Stimulated activated CD8-positive, alpha-beta memory T cell treated with anti-CD3 and anti-CD28 coated beads, Interleukin-4, amount 100 ng/mL, for 24 hours (primary cell): ENCODE measurements around the gene LY86.

Experiments used
- DNase-seq: peaks from one replicate; pipeline ENCODE4 v3.0.0-alpha.2; 2020; ENCODE audit warnings: low read depth

The LY86 gene

DNA sequence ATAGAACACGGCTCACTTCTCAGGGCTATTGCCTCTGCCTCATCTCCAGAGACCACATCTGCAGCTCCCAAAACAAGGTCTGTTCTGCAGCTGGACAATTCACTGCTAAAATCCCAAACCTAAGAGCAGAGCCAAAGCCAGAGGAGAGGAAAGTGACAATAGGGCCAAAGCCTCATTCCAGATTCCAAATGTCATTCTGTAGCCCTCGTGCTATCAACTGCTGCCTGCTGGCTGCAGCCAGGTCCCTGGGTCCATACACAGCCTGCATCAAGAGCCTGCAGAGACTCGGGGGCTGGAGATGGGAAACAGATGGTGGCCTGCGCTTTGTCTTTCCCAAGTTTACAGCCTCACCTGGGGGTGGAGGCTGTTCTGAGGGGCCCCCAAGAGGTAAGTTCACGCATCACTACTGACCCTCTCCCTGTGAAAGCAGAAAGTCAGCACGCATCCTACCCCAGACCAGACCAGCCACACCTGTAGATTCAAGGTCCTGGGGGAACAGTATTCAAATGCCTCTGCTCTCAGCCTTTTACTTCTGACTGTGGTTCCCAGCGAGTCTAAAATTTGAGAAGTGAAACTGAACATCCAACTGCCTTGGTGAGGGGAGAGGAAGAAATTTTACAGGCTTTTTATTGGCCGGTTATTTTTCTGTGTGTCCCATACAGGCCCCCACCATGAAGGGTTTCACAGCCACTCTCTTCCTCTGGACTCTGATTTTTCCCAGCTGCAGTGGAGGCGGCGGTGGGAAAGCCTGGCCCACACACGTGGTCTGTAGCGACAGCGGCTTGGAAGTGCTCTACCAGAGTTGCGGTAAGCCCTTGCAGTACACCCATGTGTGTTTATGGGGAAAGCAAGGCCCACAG lies at the start of gene LY86:
TSS of gene LY86 (plus strand) at position 657 of the 860 bp plus-strand sequence. CDS start at position 672, 15 bp downstream.
- no peak for DNase-seq

DNA sequence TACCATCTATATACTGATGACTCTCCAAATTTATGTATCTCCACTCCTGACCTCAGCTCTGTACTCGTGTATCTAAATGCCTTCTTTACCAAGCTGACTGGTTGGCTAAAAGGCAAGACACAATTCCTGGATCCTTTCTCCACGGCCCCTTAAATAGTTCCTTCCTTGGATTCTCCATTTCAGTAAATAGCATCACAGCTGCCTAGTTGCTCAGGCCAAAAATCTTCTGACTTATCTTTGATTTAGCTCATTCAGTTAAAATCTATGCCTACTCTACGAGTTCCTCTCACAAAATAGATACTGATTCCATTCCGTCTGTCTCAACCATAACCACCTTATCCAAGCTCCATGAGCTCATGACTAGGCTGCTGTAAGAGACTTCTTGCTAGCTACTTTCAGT lies 49.5 kb upstream of the LY86 start:
- no peak for DNase-seq

DNA sequence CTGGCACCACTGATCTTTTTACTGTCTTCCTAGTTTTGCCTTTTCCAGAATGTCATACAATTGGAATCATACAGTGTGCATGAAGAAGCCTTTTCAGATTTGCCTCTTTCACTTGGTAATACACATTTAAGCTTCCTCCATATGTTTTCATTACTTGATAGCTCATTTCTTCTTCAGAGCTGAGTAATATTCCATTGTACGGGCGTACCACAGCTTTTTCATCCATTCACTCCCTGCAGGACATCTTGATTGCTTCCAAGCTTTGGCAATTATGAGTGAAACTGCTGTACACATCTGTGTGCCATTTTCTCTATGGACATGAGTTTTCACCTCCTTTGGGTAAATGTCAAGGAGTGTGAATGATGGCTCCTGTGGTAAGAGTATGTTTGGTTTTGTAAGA lies 46.2 kb upstream of the LY86 start:
- no peak for DNase-seq

DNA sequence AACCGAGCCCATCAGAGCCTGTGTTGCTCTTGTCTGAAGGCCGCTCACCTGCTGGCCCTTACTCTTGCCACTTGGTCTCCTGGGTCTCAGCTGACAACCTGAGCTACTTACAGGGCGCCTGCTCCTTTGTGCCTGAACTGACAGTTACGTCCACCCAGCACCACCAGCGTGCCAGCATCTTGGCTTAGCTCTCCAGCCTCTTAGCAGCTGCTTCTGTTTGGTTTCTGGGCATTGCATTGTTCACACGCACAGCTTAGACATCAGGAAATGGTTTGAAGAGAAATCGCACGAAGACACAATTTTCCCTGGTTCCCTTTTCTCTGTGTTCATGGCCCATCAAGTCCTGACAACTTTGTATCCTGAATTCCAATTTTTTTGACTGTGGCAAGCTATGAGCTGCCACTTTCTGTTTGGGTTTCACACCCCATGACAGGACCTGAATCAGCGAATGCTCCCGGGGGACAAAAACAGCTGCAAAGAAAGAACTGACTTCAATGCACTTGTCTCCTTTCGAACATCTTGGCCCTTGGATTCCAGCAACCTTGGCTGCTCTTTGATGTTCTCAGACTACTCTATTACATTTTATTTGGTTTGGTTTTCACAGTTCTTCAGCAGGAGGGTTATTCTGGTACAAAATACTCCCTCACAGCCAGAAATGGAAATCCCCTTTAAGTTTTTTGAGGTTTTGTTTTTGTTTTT lies 45.2 kb upstream of the LY86 start:
- no peak for DNase-seq

DNA sequence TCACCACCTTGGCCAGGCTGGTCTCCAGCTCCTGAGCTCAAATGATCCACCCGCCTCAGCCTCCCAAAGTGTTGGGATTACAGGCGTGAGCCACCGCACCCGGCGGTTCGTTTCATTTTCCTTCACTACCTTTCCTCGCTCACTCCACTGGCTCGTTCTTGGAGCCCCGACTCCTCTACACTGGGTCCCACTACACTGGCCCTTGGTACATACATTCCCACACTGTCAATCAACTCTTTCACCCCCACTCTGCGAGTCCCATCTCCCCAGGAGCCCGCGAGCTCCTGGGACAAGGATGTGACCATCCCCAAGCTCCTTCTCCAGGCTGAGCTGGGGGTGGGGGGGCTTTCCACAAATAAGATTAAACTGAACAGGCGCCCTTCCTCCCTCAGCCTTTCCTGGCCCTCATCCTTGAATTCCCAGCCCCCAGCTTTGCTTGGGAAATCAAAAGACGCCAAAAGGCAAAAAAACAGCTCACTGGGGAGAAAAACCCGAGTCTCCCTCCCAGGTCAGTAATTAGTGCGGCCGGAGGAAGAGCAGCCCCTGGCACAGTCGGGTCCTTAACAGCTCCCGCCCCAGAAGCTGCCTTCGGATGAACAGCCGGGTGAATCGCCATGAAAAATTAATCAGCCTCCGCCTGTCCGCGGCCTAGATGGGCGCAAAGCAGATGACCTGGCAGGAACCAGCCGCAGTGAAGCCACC lies 42.8 kb upstream of the LY86 start:
- no peak for DNase-seq

DNA sequence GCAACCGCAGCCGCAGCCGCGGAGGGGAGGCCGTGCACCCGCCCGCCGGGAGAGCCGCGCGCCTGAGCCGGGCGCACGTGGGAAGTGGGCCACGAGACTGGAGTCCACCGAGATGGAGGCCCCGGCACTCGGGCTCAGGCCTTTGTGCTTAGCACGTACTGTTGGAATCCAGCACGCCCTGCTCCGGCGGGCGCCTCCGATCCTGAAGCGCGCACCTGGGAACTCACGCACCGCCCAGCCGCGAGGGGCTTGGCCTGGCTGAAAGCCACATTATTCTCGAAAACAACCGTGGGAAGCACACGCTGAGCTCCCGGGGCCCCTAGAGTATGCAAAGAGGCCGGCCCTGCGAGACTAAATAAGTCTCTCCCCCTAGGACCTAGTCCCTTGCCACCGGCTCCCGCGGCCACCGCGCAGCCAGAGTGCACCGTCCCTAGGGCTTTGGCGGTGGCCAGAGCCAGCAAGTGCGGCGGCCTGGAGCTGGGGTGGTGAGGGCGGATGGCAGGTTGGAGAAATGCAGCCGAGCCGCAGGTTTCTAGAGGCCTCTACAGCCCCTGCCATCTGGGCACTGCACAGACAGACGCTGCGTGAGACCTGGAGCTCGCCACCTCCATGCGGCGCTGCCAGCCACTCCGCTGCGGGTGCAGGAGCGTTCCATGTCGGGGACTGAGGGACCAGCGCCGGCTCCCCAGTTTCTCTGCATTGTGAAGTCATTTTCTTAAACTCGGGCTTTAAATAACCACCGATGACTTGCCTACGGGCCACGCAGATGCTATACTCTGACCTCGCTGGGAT lies 42.0 kb upstream of the LY86 start:
- no peak for DNase-seq

DNA sequence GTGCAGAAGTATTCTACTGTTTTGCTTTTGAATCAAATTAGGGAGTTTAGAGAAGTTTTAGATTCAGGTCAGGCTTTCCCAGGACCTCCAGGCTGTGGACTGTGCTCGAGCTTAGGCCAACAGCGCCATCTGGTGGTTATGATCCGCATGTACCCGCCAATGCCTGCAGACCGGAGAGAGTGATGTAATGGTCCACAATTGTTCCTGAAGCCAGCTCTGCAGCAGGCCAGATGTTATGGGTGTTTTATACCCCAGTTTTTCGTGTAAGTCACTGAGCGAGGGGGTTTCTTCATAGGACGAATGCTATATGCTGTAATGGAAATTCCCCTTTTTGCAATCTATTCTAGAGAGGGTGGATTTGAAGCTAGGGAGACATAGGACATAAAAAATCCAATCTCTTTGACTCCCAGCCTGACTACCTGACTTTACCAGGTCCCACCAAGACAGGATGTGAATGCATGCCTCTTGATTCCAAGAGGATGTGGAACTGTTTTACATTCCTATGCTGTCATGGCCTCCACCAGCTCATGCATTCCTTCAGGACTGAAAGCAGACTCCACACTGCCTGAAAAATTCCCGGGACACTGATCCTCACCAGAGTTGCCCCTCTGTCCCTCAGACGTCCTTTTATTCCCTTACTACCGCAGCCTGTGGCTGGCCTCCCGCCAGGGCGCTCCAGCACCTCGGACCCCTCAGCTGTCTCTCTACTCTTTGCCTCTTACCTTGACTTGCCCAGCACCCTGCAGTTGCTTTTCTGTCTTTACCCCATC lies 41.2 kb upstream of the LY86 start:
- DNase-seq, result peak; percentile 70

DNA sequence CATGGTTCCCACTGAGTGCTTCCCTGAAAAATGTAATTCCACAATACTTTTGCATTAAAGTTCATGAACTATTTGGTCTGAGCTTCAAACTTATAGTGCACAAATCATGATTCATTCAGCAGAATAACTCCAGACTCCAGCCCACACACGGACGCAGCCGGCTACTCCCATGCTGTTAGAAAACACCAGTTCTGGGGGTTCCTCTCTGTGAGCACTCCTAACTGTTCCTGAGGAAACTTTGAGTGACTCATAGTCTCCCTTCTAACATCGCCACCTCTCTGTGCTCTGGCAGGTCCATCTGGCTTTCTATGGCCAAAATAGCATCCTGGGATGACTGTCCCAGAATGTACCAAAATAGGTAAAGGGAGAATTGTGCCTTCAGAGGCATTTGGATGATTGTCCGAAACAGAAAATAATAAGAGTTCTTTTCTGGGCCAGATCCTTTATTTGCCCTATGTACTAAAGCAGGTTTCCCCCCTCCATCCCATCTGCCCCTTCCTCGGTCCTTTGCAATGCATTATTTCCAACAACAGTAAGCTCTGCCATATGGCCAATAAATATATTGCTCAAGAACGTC lies 32.3 kb upstream of the LY86 start:
- DNase-seq, result no peak

DNA sequence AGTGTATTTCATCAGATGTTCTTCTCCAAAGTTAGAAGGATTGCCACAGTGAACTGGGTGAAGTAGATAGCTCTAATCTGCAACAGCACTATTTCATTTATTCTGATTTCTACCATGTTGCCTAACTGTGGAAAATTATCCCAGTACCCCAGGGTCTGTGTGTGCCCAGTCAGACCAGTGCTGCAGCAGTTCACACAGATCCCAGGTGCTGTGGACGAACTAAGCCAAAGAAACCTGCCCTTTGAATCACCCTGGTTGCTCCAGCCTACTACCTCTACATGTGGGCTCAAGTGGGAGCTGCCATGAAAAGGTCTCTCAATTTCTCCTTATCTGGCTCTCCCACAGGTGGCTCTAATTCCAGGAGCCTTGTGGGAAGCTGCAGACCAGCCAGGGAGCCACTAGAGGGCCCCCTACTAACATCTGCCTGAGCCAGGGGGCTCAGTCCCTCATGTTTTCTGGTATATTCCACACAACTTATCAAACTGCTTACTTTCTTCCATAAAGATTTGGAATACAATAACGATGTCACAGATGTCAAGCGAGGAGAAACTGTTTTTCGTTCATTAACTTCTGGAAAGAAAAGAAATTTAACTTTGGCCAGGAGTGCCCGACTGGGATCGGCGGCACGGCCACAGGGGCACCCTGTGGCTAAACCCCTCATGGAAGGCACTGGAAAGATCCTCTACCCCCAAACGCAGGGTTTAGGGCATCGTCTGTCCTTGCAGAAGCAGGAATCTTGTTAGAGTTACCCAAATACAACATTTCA lies 31.6 kb upstream of the LY86 start:
- no peak for DNase-seq

DNA sequence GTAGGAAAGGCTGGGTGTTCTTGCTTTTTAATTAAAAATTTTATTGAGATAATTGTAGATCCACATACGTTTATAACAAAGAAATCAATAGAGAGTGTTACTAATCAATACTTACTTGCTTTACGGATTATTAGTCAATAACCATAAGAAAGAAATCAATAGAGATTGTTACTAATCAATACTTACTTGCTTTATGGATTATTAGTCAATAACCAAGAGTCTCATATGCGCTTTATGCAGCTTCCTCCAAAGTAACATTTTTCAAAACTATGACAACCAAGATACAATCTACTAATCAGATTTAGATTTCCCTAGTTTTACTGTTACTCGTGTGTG lies 31.0 kb upstream of the LY86 start:
- no peak for DNase-seq

DNA sequence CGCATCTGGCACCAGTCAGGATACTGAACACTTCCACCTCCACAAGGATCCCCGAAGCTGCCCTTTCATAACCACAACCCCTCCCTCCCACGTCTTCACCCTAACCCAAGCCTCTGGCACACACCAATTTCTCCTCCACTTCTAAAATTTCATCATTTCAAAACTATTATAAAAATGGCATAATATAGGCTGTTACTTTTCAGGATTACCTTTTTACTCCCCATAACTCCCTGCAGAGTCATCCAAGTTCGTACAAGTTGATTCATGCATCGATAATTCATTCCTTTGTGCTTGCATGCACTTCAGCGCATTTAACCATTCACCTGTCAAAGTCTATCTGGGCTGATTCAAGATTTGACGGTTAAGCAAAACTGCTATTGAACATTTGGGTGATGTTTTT lies 30.6 kb upstream of the LY86 start:
- no peak for DNase-seq

DNA sequence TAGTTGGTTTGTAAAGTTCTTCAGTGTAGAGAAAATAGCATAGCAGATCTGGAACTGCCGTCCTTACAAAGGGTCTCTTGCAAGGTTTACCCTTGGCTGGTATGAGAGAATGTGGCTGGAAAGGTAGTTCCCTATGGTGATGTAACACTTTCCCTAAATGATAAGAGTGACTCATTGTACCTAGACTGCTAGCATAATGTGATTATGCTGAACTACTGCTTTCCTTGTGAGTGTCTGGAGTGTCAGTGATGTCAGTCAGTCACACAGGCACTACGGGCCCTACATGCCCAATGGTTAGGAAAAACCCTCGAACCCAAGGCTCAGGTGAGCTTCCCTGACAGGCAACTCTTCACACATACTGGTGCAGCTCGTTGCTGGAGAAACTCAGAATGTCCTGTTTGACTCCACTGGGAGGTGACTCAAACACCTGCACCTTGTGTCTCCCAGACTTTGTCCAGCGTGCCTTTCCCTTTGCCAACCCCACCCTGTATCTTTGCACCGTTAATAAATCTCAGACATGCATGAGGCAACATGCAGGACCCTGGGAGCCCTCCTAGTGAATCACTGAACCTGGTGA lies 28.4 kb upstream of the LY86 start:
- no peak for DNase-seq

DNA sequence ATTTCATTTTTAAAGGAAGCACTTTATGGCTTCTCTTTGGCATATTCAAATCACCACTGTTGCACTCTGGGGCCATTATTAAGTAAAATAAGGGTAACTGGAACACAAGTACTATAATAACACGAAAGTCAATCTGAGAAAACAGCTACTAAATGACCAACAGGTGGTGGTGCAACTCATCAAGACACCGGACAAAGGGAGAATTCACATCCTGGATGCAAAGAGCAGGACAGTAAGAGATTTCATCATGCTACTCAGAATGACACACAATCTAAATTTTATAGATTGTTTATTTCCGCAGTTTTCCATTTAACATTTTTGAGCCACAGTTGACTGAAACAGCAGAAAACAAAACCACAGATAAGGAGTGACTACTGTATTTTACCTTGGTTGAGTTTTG lies 27.6 kb upstream of the LY86 start:
- no peak for DNase-seq

DNA sequence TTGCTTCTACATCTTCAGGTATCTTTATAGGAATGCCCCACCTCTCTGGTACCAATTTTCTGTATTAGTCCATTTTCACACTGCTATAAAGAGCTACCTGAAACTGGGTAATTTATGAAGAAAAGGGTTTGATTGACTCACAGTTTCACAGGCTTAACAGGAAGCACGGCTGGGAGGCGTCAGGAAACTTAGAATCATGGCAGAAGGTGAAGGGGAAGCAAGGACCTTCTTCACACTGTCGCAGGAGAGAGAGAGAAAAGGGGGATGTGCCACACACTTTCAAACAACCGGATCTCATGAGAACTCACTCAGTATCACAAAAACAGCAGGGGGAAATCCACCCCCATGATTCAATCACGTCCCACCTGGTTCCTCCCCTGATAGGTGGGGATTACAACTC lies 24.4 kb upstream of the LY86 start:
- no peak for DNase-seq

DNA sequence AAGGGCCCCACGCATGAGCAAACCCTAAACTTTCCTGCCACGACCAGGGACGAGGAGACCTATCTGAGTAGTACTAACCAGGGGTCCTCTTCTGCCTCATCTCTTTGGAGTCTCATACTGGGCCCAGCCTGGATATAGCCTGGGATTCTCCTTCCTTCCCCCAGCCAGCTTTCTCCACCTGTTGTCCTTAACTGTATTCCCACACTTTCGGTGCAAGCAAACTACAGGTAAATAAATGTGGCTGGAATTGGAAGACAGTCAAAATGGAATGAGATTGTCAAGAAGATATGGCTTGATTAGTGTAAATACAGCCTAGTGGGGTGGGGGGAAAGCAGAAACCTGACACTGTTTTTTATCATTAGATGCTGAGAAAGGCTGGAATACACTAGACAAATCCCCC lies 23.5 kb upstream of the LY86 start:
- no peak for DNase-seq

DNA sequence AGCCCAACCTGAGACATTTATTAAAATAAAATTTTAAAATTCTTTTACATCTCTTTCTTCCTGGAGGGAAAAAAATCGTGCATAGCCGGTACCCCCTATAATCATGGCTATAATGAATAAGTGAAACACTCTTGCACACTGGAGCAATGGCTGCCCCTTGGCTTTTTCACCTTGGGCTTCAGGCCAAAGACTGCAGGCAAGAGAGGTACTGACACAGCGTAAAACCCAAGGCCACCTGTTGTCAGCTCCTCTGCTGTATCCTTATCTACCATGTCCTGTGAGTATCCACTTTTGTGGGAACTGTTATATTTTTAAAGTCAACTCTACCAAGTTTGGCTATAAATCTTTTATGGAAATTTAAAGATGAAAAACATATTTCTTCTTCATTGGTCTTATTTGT lies 23.0 kb upstream of the LY86 start:
- no peak for DNase-seq

DNA sequence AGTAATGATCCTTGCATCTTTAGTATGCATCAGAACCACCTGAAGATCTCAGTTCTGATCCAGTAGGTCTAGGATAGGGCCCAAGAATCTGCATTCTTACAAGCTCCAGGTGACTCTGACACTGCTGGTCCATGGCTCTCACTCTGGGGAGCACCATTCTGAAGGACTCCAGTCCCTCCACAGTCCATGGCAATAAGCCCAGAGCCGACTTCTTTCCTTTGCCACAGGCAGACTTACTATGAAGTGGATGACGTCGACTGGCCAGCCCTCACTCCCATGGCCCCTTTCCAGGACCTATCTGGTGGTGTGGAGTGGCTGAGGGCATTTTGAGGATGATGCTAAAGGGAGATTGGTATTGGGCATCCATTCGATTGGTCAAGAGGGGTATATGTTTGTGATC lies 21.8 kb upstream of the LY86 start:
- DNase-seq, result no peak

DNA sequence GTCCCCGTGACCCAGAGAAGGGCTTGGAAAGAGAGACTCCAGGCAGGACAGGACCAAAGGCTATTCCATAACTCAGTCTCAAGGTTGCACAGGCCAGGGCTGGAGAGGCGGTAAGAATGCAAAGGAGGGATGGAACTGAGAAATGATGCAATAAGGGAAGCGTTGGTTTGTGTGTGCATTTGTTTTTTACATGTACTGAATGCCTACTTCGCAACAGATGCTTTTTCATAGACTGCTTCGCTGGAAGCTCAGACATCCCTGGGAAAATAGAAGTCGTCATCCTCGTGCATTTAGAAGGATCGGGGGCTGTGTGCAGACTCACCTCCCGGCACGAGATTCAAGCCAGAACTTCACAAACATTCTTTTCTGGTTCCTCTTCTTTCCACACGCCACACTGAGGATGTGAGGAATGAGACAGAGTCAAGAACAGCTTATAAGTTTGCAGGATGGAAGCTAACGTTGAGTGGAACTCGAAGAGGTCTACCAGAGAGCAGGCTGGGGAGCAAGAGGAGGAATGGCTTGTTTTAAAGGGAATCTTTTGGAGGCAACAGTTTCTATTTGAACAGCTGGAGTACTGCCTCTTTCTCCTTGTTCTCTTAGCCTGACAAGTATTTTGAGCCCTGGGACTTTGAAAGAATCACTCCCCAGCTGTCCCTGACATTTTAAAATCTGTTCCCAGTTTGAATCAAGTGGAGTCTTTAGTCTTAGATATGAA lies 19.3 kb upstream of the LY86 start:
- no peak for DNase-seq

DNA sequence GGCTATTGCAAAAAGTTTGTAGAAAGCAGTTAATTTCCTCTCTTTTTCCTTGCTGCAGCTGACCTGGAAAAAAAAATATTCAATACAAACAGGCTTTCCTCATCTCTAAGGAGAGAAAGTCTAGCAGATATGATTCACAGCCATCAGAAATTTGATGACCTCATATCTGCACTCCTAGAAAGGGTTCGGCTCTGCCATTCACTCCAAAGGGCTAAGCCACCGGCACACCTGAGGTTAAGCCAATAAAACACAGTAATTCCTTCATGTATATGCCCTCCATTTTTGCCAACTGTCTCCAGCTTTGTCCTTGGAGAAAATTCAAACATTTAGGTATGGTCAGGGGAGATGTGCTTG lies 18.7 kb upstream of the LY86 start:
- DNase-seq, result no peak
